CD4-positive, alpha-beta memory T cell (primary cell): ENCODE data around the gene NRSN2. TPM values are rescaled to one million over a fixed set of nuclear protein-coding genes. Genes with fewer than 3 reads are reported as not detected.
"Not testable (repeated sequence)": the region's sequence is repeated elsewhere in the genome, so short reads cannot be mapped to it uniquely, and the experiment has no call there.

Experiments
- CTCF ChIA-PET: fragments of 350-600 bp; sonication (Branson Sonifier 250); formaldehyde crosslinking; loops from one replicate; lab custom pipeline; 2021; ENCODE audit warnings: inconsistent platforms; ENCODE audit not compliant: partially characterized antibody; lab: Charles Lee
- POLR2A ChIA-PET: fragments of 350-600 bp; sonication (Branson Sonifier 250); formaldehyde crosslinking; loops from one replicate; lab custom pipeline; 2021; ENCODE audit not compliant: partially characterized antibody; lab: Charles Lee
- DNase-seq, 5 donors: peaks; one replicate each; pipeline versions ENCODE4 v3.0.0 to v3.0.0-alpha.2; 2020 to 2022; ENCODE audit warnings: mixed read lengths in 1 of 5
- H3K27ac ChIP-seq: one replicate; pipeline ENCODE4 v1.7.0; 2013; ENCODE audit warnings: low read depth, low read length
- H3K27me3 ChIP-seq: 2 replicates; pipeline ENCODE4 v1.7.0; 2013; ENCODE audit warnings: mild to moderate bottlenecking, low read length, moderate library complexity; ENCODE audit not compliant: insufficient read depth
- H3K36me3 ChIP-seq: 2 replicates; pipeline ENCODE4 v1.7.0; 2013; ENCODE audit warnings: mild to moderate bottlenecking, low read length, moderate library complexity; ENCODE audit not compliant: insufficient read depth
- H3K4me1 ChIP-seq: 2 replicates; pipeline ENCODE4 v1.7.0; 2013; ENCODE audit warnings: mild to moderate bottlenecking, low read length, moderate library complexity; ENCODE audit not compliant: insufficient read depth
- H3K4me3 ChIP-seq, 2 donors: one replicate each; pipeline ENCODE4 v1.7.0; 2013; ENCODE audit warnings: low read length in 2 of 2, mild to moderate bottlenecking in 1 of 2
- H3K9me3 ChIP-seq, 2 donors: one replicate each; pipeline ENCODE4 v1.7.0; 2013; ENCODE audit warnings: low read length in 2 of 2, control low read depth in 1 of 2; ENCODE audit not compliant: control insufficient read depth in 1 of 2
- H3K27ac Mint-ChIP-seq, 7 donors: one replicate each; pipeline ENCODE4 v1.8.0; 2020 to 2021; ENCODE audit warnings: mixed read lengths in 7 of 7, mild to moderate bottlenecking in 6 of 7, inconsistent platforms in 3 of 7, moderate library complexity in 3 of 7
- H3K27me3 Mint-ChIP-seq, 2 donors: one replicate each; pipeline ENCODE4 v1.8.0; 2020 to 2021; ENCODE audit warnings: mixed read lengths in 2 of 2
- H3K36me3 Mint-ChIP-seq, 2 donors: one replicate each; pipeline ENCODE4 v1.8.0; 2020 to 2021; ENCODE audit warnings: mixed read lengths in 2 of 2, inconsistent platforms in 1 of 2, mild to moderate bottlenecking in 1 of 2
- H3K4me1 Mint-ChIP-seq, 4 donors: one replicate each; pipeline ENCODE4 v1.8.0; 2020 to 2021; ENCODE audit warnings: mixed read lengths in 4 of 4, mild to moderate bottlenecking in 1 of 4
- H3K4me3 Mint-ChIP-seq, 8 donors: one replicate each; pipeline ENCODE4 v1.8.0; 2020 to 2021; ENCODE audit warnings: mixed read lengths in 8 of 8, mild to moderate bottlenecking in 7 of 8, moderate library complexity in 6 of 8, inconsistent platforms in 3 of 8
- H3K9me3 Mint-ChIP-seq, 8 donors: one replicate each; pipeline ENCODE4 v1.8.0; 2020 to 2021; ENCODE audit warnings: mixed read lengths in 8 of 8, mild to moderate bottlenecking in 5 of 8, inconsistent platforms in 3 of 8, moderate library complexity in 1 of 8
- intact Hi-C: fragments of 100-400 bp; cut with micrococcal nuclease; formaldehyde crosslinking; loops from one replicate; pipeline ENCODE4 v1.15.1; 2023
- polyA plus RNA-seq, 2 donors: library from polyadenylated mRNA; unstranded; fragments of 300-500 nt; fragmentation: Illumina TruSeq; gene quantifications; one replicate each; pipeline ENCODE4 v1.2.3, GENCODE V29; 2021
- total RNA-seq, 2 experiments: library from RNA; stranded (reverse); gene quantifications; one replicate each; pipeline ENCODE4 v1.2.3, GENCODE V29; 2021

NRSN2 gene
- total and polyA plus RNA-seq, 4 experiments from 2014 or later: 0.52 to 1.3 (median 1.1) TPM; not detected in 1

GRCh38 chr20:354298-354977 is 7.5 kb downstream of the NRSN2 start:
- Histone ChIP-seq H3K27ac (no peak overlapping the region), H3K9me3 (no peaks in the 10 kb centered on the region), H3K27me3 (no peaks in the 10 kb centered on the region), H3K36me3 (no peaks in the 10 kb centered on the region), H3K4me1 (no peaks in the 10 kb centered on the region), H3K4me3 (no peak overlapping the region)
- Mint-ChIP-seq H3K27me3 (no peaks in the 10 kb centered on the region), H3K27ac (no peak overlapping the region), H3K4me3 (peak overlapping the region in 1 of 8 donors; percentile 20), H3K36me3 (no peaks in the 10 kb centered on the region), H3K9me3 (peaks cover 0 to 3% (median 0%) of the 10 kb centered on the region in 8 donors), H3K4me1 (peaks cover 0 to 7% (median 4%) of the 10 kb centered on the region in 4 donors)
- ChIA-PET POLR2A (interaction anchor here (1.3 to 1.8 kb wide), 3 partner anchors 53 to 130 kb away, joined by 3 to 5 read pairs (median 3); no protein-coding TSS in a partner anchor), CTCF (interaction anchor here (0.8 to 6.5 kb wide), 30 partner anchors 7 to 313 kb away, joined by 3 to 132 read pairs (median 5); partner anchors contain the start of gene TRIB3)
- DNase-seq: peak; percentile 76 to 83 (median 81)
- intact Hi-C loops: loop anchor here (1.0 to 2.0 kb wide), 7 partner anchors 53 to 384 kb away; partner anchors contain the start of gene TBC1D20

- H3K4me1 ChIP-seq, DNase-seq, H3K9me3 ChIP-seq, H3K27ac Mint-ChIP-seq, H3K36me3 Mint-ChIP-seq, intact Hi-C loops, H3K4me1 Mint-ChIP-seq, H3K27me3 Mint-ChIP-seq, H3K27me3 ChIP-seq, H3K27ac ChIP-seq, H3K36me3 ChIP-seq, H3K4me3 Mint-ChIP-seq, H3K9me3 Mint-ChIP-seq, POLR2A ChIA-PET, H3K4me3 ChIP-seq: not testable (repeated sequence)
- CTCF ChIA-PET: interaction anchor here (0.7 to 6.5 kb wide), 7 partner anchors 18 to 311 kb away, joined by 3 to 132 read pairs (median 5); no protein-coding TSS in a partner anchor
Observed at GRCh38 chr20:356154-356553, 9.2 kb downstream of the NRSN2 start.

GRCh38 chr20:356745-357144 is 9.8 kb downstream of the NRSN2 start:
- H3K4me3 Mint-ChIP-seq: no peak overlapping the region
- H3K9me3 Mint-ChIP-seq: peaks cover 0 to 3% (median 0%) of the 10 kb centered on the region in 8 donors
- H3K36me3 ChIP-seq: no peaks in the 10 kb centered on the region
- H3K27me3 ChIP-seq: no peaks in the 10 kb centered on the region
- no peaks in the 10 kb centered on the region for H3K36me3 Mint-ChIP-seq
- no peak overlapping the region for H3K27ac ChIP-seq
- H3K27me3 Mint-ChIP-seq: no peaks in the 10 kb centered on the region
- no peaks in the 10 kb centered on the region for H3K9me3 ChIP-seq
- ChIA-PET POLR2A (no interaction called here), CTCF (interaction anchor here (1.3 to 6.5 kb wide), 2 partner anchors 50 to 124 kb away, joined by 3 to 132 read pairs; no protein-coding TSS in a partner anchor)
- no peaks in the 10 kb centered on the region for H3K4me1 ChIP-seq
- no peak for DNase-seq
- no peak overlapping the region for H3K27ac Mint-ChIP-seq
- H3K4me3 ChIP-seq: no peak overlapping the region
- peaks cover 0 to 7% (median 4%) of the 10 kb centered on the region in 4 donors for H3K4me1 Mint-ChIP-seq
- intact Hi-C loops: no loop called here

GRCh38 chr20:358891-359555 is 12.1 kb downstream of the NRSN2 start:
- Histone ChIP-seq H3K9me3 (no peaks in the 10 kb centered on the region), H3K36me3 (no peaks in the 10 kb centered on the region), H3K4me3 (no peak overlapping the region), H3K27me3 (no peaks in the 10 kb centered on the region), H3K27ac (no peak overlapping the region), H3K4me1 (peaks cover 6% of the 10 kb centered on the region)
- H3K4me1 Mint-ChIP-seq: peaks cover 3 to 8% (median 6%) of the 10 kb centered on the region in 4 donors
- no peaks in the 10 kb centered on the region for H3K9me3 Mint-ChIP-seq
- intact Hi-C loops: no loop called here
- H3K27me3 Mint-ChIP-seq: no peaks in the 10 kb centered on the region
- CTCF ChIA-PET: interaction anchor here (0.6 to 1.5 kb wide), 5 partner anchors 9 to 126 kb away, joined by 3 to 5 read pairs (median 4); no protein-coding TSS in a partner anchor
- no peak for DNase-seq
- no peak overlapping the region for H3K4me3 Mint-ChIP-seq
- POLR2A ChIA-PET: no interaction called here
- no peak overlapping the region for H3K27ac Mint-ChIP-seq
- no peaks in the 10 kb centered on the region for H3K36me3 Mint-ChIP-seq

- Histone ChIP-seq H3K27me3 (no peaks in the 10 kb centered on the region), H3K4me1 (peaks cover 19% of the 10 kb centered on the region), H3K9me3 (no peaks in the 10 kb centered on the region), H3K27ac (no peak overlapping the region), H3K36me3 (no peaks in the 10 kb centered on the region), H3K4me3 (no peak overlapping the region)
- H3K4me3 Mint-ChIP-seq: no peak overlapping the region
- H3K4me1 Mint-ChIP-seq: peaks cover 15 to 28% (median 21%) of the 10 kb centered on the region in 4 donors
- no peaks in the 10 kb centered on the region for H3K9me3 Mint-ChIP-seq
- no peak for DNase-seq
- no peaks in the 10 kb centered on the region for H3K36me3 Mint-ChIP-seq
- CTCF ChIA-PET: interaction anchor here (0.7 to 2.3 kb wide), 7 partner anchors 8 to 117 kb away, joined by 3 to 7 read pairs (median 6); partner anchors contain the start of gene TRIB3
- no peak overlapping the region for H3K27ac Mint-ChIP-seq
- H3K27me3 Mint-ChIP-seq: no peaks in the 10 kb centered on the region
- intact Hi-C loops: no loop called here
- POLR2A ChIA-PET: interaction anchor here (0.6 kb wide), 1 partner anchor 103 kb away, joined by 4 read pairs; no protein-coding TSS in a partner anchor
Observed at GRCh38 chr20:361561-361960, 14.7 kb downstream of the NRSN2 start.

GRCh38 chr20:362271-363254 is 15.7 kb downstream of the NRSN2 start:
- H3K4me1 Mint-ChIP-seq: peaks cover 17 to 26% (median 22%) of the 10 kb centered on the region in 4 donors
- no peak overlapping the region for H3K4me3 Mint-ChIP-seq
- ChIA-PET POLR2A (interaction anchor here (1.7 kb wide), 1 partner anchor 18 kb away, joined by 4 read pairs; the partner anchor contains the start of gene TRIB3), CTCF (interaction anchor here (1.1 to 2.3 kb wide), 8 partner anchors 9 to 116 kb away, joined by 3 to 7 read pairs (median 6); partner anchors contain the start of gene TRIB3)
- Histone ChIP-seq H3K4me1 (peaks cover 19% of the 10 kb centered on the region), H3K27me3 (no peaks in the 10 kb centered on the region), H3K4me3 (no peak overlapping the region), H3K9me3 (no peaks in the 10 kb centered on the region), H3K36me3 (no peaks in the 10 kb centered on the region), H3K27ac (no peak overlapping the region)
- no peaks in the 10 kb centered on the region for H3K36me3 Mint-ChIP-seq
- peak overlapping the region in 1 of 7 donors; percentile 51 for H3K27ac Mint-ChIP-seq
- peak in 1 of 5 donors; percentile 17 for DNase-seq
- H3K27me3 Mint-ChIP-seq: no peaks in the 10 kb centered on the region
- intact Hi-C loops: no loop called here
- H3K9me3 Mint-ChIP-seq: no peaks in the 10 kb centered on the region
